ENCODE data around the gene PREX1. TPM values are rescaled to one million over a fixed set of nuclear protein-coding genes. Genes with fewer than 3 reads are reported as not detected.
"Not testable (repeated sequence)": the region's sequence is repeated elsewhere in the genome, so short reads cannot be mapped to it uniquely, and the experiment has no call there.

Gene PREX1
- polyA plus RNA-seq, 1 donor (not counting 4 experiments of a cell fraction or from before 2014, with no cell fraction given) = 0.22 TPM

- no peaks in the 10 kb centered on the region for H3K36me3 ChIP-seq (ENCODE audit: control insufficient read depth in 2 of 2, extremely low read depth in 1 of 2, insufficient read depth in 2 of 2, low read length in 2 of 2)
- no peaks in the 10 kb centered on the region for H3K9me1 ChIP-seq (ENCODE audit: control insufficient read depth, extremely low read depth, insufficient read depth, low read length)
- DNase-seq (ENCODE audit: low read depth, low spot score) = no peak
- H3K4me3 ChIP-seq (ENCODE audit: control insufficient read depth in 2 of 3, extremely low read depth in 1 of 3, insufficient read depth in 2 of 3, low read depth in 1 of 3, low read length in 3 of 3) = no peak overlapping the region
- dilution Hi-C loops (cut with MboI; ENCODE audit: extremely low pct_ligation_motif_present, low sequenced_read_pairs) = no loop called here
- no peak overlapping the region for H3K27ac ChIP-seq (ENCODE audit: control insufficient read depth, insufficient read depth, low read length)
- H3K4me2 ChIP-seq (ENCODE audit: control insufficient read depth, extremely low read depth, insufficient read depth, low read depth, low read length) = no peak overlapping the region
- TF ChIP-seq, protein P1, sequence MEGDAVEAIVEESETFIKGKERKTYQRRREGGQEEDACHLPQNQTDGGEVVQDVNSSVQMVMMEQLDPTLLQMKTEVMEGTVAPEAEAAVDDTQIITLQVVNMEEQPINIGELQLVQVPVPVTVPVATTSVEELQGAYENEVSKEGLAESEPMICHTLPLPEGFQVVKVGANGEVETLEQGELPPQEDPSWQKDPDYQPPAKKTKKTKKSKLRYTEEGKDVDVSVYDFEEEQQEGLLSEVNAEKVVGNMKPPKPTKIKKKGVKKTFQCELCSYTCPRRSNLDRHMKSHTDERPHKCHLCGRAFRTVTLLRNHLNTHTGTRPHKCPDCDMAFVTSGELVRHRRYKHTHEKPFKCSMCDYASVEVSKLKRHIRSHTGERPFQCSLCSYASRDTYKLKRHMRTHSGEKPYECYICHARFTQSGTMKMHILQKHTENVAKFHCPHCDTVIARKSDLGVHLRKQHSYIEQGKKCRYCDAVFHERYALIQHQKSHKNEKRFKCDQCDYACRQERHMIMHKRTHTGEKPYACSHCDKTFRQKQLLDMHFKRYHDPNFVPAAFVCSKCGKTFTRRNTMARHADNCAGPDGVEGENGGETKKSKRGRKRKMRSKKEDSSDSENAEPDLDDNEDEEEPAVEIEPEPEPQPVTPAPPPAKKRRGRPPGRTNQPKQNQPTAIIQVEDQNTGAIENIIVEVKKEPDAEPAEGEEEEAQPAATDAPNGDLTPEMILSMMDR (optimal IDR thresholded peaks at IDR 0.05 in 1 of 3, IDR thresholded peaks at IDR 0.05 in 1 of 3, conservative IDR thresholded peaks at IDR 0.05 in 1 of 3; ENCODE audit: extremely low read depth in 1 of 3, insufficient read depth in 2 of 3, low read length in 3 of 3) = no peak
- TF ChIP-seq EZH2 (IDR thresholded peaks at IDR 0.05; ENCODE audit: low read length) = no peak
- no peaks in the 10 kb centered on the region for H3K79me2 ChIP-seq (ENCODE audit: control insufficient read depth, insufficient read depth, low read length)
- no peak for FAIRE-seq
- H3K4me1 ChIP-seq (ENCODE audit: control insufficient read depth, extremely low read depth, insufficient read depth, low read length) = no peaks in the 10 kb centered on the region
- no peaks in the 10 kb centered on the region for H4K20me1 ChIP-seq (ENCODE audit: control insufficient read depth, extremely low read depth, insufficient read depth, low read length)
- no peak overlapping the region for H2AFZ ChIP-seq (ENCODE audit: control insufficient read depth, low read length)
- no peak overlapping the region for H3K9ac ChIP-seq (ENCODE audit: control insufficient read depth, extremely low read depth, insufficient read depth, low read length)
- H3K27me3 ChIP-seq (ENCODE audit: control insufficient read depth, extremely low read depth, insufficient read depth, low read length) = peaks cover 4% of the 10 kb centered on the region
- no peaks in the 10 kb centered on the region for H3K9me3 ChIP-seq (ENCODE audit: control insufficient read depth, low read depth, low read length)
These were observed 68.1 kb downstream of the PREX1 start for GRCh38 chr20:48759631-48760245.

GRCh38 chr20:48758206-48758820, 69.5 kb downstream of the PREX1 start:
- dilution Hi-C loops (cut with MboI; ENCODE audit: extremely low pct_ligation_motif_present, low sequenced_read_pairs) = no loop called here
- Histone ChIP-seq H2AFZ (ENCODE audit: control insufficient read depth, low read length) (no peak overlapping the region), H4K20me1 (ENCODE audit: control insufficient read depth, extremely low read depth, insufficient read depth, low read length) (no peaks in the 10 kb centered on the region), H3K36me3 (ENCODE audit: control insufficient read depth in 2 of 2, extremely low read depth in 1 of 2, insufficient read depth in 2 of 2, low read length in 2 of 2) (no peaks in the 10 kb centered on the region), H3K79me2 (ENCODE audit: control insufficient read depth, insufficient read depth, low read length) (no peaks in the 10 kb centered on the region), H3K9me1 (ENCODE audit: control insufficient read depth, extremely low read depth, insufficient read depth, low read length) (no peaks in the 10 kb centered on the region), H3K4me2 (ENCODE audit: control insufficient read depth, extremely low read depth, insufficient read depth, low read depth, low read length) (no peak overlapping the region), H3K4me1 (ENCODE audit: control insufficient read depth, extremely low read depth, insufficient read depth, low read length) (no peaks in the 10 kb centered on the region), H3K4me3 (ENCODE audit: control insufficient read depth in 2 of 3, extremely low read depth in 1 of 3, insufficient read depth in 2 of 3, low read depth in 1 of 3, low read length in 3 of 3) (no peak overlapping the region), H3K27me3 (ENCODE audit: control insufficient read depth, extremely low read depth, insufficient read depth, low read length) (peaks cover 8% of the 10 kb centered on the region), H3K9ac (ENCODE audit: control insufficient read depth, extremely low read depth, insufficient read depth, low read length) (no peak overlapping the region), H3K9me3 (ENCODE audit: control insufficient read depth, low read depth, low read length) (no peaks in the 10 kb centered on the region), H3K27ac (ENCODE audit: control insufficient read depth, insufficient read depth, low read length) (no peak overlapping the region)
- FAIRE-seq (no peak), DNase-seq (ENCODE audit: low read depth, low spot score) (no peak)
- no peak for TF ChIP-seq EZH2 (IDR thresholded peaks at IDR 0.05; ENCODE audit: low read length)
- TF ChIP-seq, protein P1 (optimal IDR thresholded peaks at IDR 0.05 in 1 of 3, IDR thresholded peaks at IDR 0.05 in 1 of 3, conservative IDR thresholded peaks at IDR 0.05 in 1 of 3; ENCODE audit: extremely low read depth in 1 of 3, insufficient read depth in 2 of 3, low read length in 3 of 3) = no peak

DNA sequence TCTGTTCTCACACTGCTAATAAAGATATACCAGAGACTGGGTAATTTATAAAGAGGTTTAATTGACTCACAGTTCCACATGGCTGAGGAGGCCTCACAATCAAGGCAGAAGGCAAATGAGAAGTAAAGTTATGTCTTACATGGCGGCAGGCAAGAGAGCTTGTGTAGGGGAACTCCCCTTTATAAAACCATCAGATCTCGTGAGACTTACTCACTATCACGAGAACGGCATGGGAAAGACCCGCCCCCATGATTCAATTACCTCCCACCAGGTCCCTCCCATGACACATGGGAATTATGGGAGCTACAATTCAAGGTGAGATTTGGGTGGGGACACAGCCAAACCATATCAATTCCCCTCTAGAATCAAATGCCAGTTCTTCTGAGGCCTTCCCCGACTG, 71.0 kb downstream of the PREX1 start:
- H4K20me1 ChIP-seq (ENCODE audit: control insufficient read depth, extremely low read depth, insufficient read depth, low read length); H3K9me3 ChIP-seq (ENCODE audit: control insufficient read depth, low read depth, low read length); H3K4me3 ChIP-seq (ENCODE audit: control insufficient read depth in 2 of 3, extremely low read depth in 1 of 3, insufficient read depth in 2 of 3, low read depth in 1 of 3, low read length in 3 of 3); H2AFZ ChIP-seq (ENCODE audit: control insufficient read depth, low read length); FAIRE-seq; H3K79me2 ChIP-seq (ENCODE audit: control insufficient read depth, insufficient read depth, low read length); DNase-seq (ENCODE audit: low read depth, low spot score); H3K4me1 ChIP-seq (ENCODE audit: control insufficient read depth, extremely low read depth, insufficient read depth, low read length); H3K4me2 ChIP-seq (ENCODE audit: control insufficient read depth, extremely low read depth, insufficient read depth, low read depth, low read length); H3K27ac ChIP-seq (ENCODE audit: control insufficient read depth, insufficient read depth, low read length); H3K36me3 ChIP-seq (ENCODE audit: control insufficient read depth in 2 of 2, extremely low read depth in 1 of 2, insufficient read depth in 2 of 2, low read length in 2 of 2); dilution Hi-C loops (cut with MboI; ENCODE audit: extremely low pct_ligation_motif_present, low sequenced_read_pairs); H3K9me1 ChIP-seq (ENCODE audit: control insufficient read depth, extremely low read depth, insufficient read depth, low read length); H3K9ac ChIP-seq (ENCODE audit: control insufficient read depth, extremely low read depth, insufficient read depth, low read length): not testable (repeated sequence)
- peaks cover 12% of the 10 kb centered on the region for H3K27me3 ChIP-seq (ENCODE audit: control insufficient read depth, extremely low read depth, insufficient read depth, low read length)
